Rectal smooth muscle tissue (tissue), 1 donor: Measurements from ENCODE around the gene SELPLG.

Source experiments
- H3K27ac ChIP-seq: one replicate; pipeline ENCODE4 v1.7.0; 2013; ENCODE audit warnings: low read depth, low read length, inconsistent platforms
- H3K27me3 ChIP-seq: one replicate; pipeline ENCODE4 v1.7.0; 2013; ENCODE audit warnings: low read length; ENCODE audit not compliant: control insufficient read depth, insufficient read depth
- H3K36me3 ChIP-seq: one replicate; pipeline ENCODE4 v1.7.0; 2013; ENCODE audit warnings: low read length; ENCODE audit not compliant: control insufficient read depth, insufficient read depth
- H3K4me1 ChIP-seq: one replicate; pipeline ENCODE4 v1.7.0; 2013; ENCODE audit warnings: low read length; ENCODE audit not compliant: control insufficient read depth, insufficient read depth
- H3K4me3 ChIP-seq: one replicate; pipeline ENCODE4 v1.7.0; 2013; ENCODE audit warnings: low read length
- H3K9ac ChIP-seq: one replicate; pipeline ENCODE4 v1.7.0; 2013; ENCODE audit warnings: low read length

SELPLG gene

GRCh38 chr12:108633534-108634248 is at the start of gene SELPLG:
Gene SELPLG (minus strand): TSS chr12:108633894. CDS start chr12:108624307, 9,587 bp downstream.
- H3K4me3 ChIP-seq = peak within 1 kb of the TSS; percentile 50
- H3K9ac ChIP-seq = no peak within 1 kb of the TSS
- H3K27ac ChIP-seq = no peak within 1 kb of the TSS
- no peaks in the 10 kb centered on the region for H3K27me3 ChIP-seq
- H3K36me3 ChIP-seq = no peaks in the 10 kb centered on the region
- H3K4me1 ChIP-seq = peaks cover 17% of the 10 kb centered on the region

- Histone ChIP-seq H3K4me3 (no peak overlapping the region), H3K27me3 (no peaks in the 10 kb centered on the region), H3K9ac (no peak overlapping the region), H3K4me1 (peaks cover 34% of the 10 kb centered on the region), H3K27ac (peak overlapping the region; percentile 6), H3K36me3 (peaks cover 2% of the 10 kb centered on the region)
Observed at GRCh38 chr12:108681317-108681716, 47.6 kb upstream of the SELPLG start.

- Histone ChIP-seq H3K4me1 (peaks cover 15% of the 10 kb centered on the region), H3K27me3 (no peaks in the 10 kb centered on the region), H3K36me3 (peaks cover 6% of the 10 kb centered on the region), H3K4me3 (no peak overlapping the region), H3K27ac (peak overlapping the region; percentile 33), H3K9ac (no peak overlapping the region)
Observed at GRCh38 chr12:108679106-108679681, 45.5 kb upstream of the SELPLG start.

GRCh38 chr12:108678104-108678730 is 44.5 kb upstream of the SELPLG start:
- peaks cover 11% of the 10 kb centered on the region for H3K4me1 ChIP-seq
- no peak overlapping the region for H3K9ac ChIP-seq
- no peak overlapping the region for H3K4me3 ChIP-seq
- no peaks in the 10 kb centered on the region for H3K27me3 ChIP-seq
- H3K36me3 ChIP-seq = peaks cover 6% of the 10 kb centered on the region
- peak overlapping the region; percentile 30 for H3K27ac ChIP-seq

GRCh38 chr12:108677381-108677780 is 43.7 kb upstream of the SELPLG start:
- Histone ChIP-seq H3K27me3 (no peaks in the 10 kb centered on the region), H3K4me1 (peaks cover 11% of the 10 kb centered on the region), H3K4me3 (no peak overlapping the region), H3K27ac (peak overlapping the region; percentile 36), H3K9ac (no peak overlapping the region), H3K36me3 (peaks cover 6% of the 10 kb centered on the region)

- Histone ChIP-seq H3K36me3 (peaks cover 6% of the 10 kb centered on the region), H3K9ac (no peak overlapping the region), H3K27me3 (no peaks in the 10 kb centered on the region), H3K27ac (peak overlapping the region; percentile 36), H3K4me3 (no peak overlapping the region), H3K4me1 (peaks cover 8% of the 10 kb centered on the region)
Observed at GRCh38 chr12:108676707-108677106, 43.0 kb upstream of the SELPLG start.

GRCh38 chr12:108675792-108676191 is 42.1 kb upstream of the SELPLG start:
- Histone ChIP-seq H3K4me1 (peaks cover 8% of the 10 kb centered on the region), H3K27ac (peak overlapping the region; percentile 1), H3K9ac (no peak overlapping the region), H3K36me3 (peaks cover 6% of the 10 kb centered on the region), H3K27me3 (no peaks in the 10 kb centered on the region), H3K4me3 (no peak overlapping the region)

GRCh38 chr12:108672054-108672453 is 38.4 kb upstream of the SELPLG start:
- H3K4me3 ChIP-seq = no peak overlapping the region
- H3K27me3 ChIP-seq = no peaks in the 10 kb centered on the region
- no peak overlapping the region for H3K27ac ChIP-seq
- no peak overlapping the region for H3K9ac ChIP-seq
- H3K36me3 ChIP-seq = peaks cover 3% of the 10 kb centered on the region
- H3K4me1 ChIP-seq = peaks cover 19% of the 10 kb centered on the region

- Histone ChIP-seq H3K4me1 (peaks cover 25% of the 10 kb centered on the region), H3K36me3 (peaks cover 2% of the 10 kb centered on the region), H3K27ac (no peak overlapping the region), H3K4me3 (no peak overlapping the region), H3K9ac (no peak overlapping the region), H3K27me3 (no peaks in the 10 kb centered on the region)
Observed at GRCh38 chr12:108671110-108671509, 37.4 kb upstream of the SELPLG start.

GRCh38 chr12:108670066-108670631 is 36.5 kb upstream of the SELPLG start:
- no peak overlapping the region for H3K9ac ChIP-seq
- peaks cover 35% of the 10 kb centered on the region for H3K4me1 ChIP-seq
- H3K36me3 ChIP-seq = no peaks in the 10 kb centered on the region
- no peak overlapping the region for H3K4me3 ChIP-seq
- H3K27ac ChIP-seq = no peak overlapping the region
- H3K27me3 ChIP-seq = no peaks in the 10 kb centered on the region

GRCh38 chr12:108668542-108668941 is 34.8 kb upstream of the SELPLG start:
- H3K36me3 ChIP-seq = no peaks in the 10 kb centered on the region
- no peaks in the 10 kb centered on the region for H3K27me3 ChIP-seq
- H3K4me3 ChIP-seq = no peak overlapping the region
- H3K4me1 ChIP-seq = peaks cover 45% of the 10 kb centered on the region
- H3K27ac ChIP-seq = no peak overlapping the region
- no peak overlapping the region for H3K9ac ChIP-seq

- Histone ChIP-seq H3K4me3 (no peak overlapping the region), H3K9ac (no peak overlapping the region), H3K27ac (no peak overlapping the region)
Observed at GRCh38 chr12:108668063-108668462, 34.4 kb upstream of the SELPLG start.

More at GRCh38 chr12:108668063-108668462, 34.4 kb upstream of the SELPLG start:
- Histone ChIP-seq H3K27me3 (no peaks in the 10 kb centered on the region), H3K36me3 (no peaks in the 10 kb centered on the region), H3K4me1 (peaks cover 45% of the 10 kb centered on the region)
